GM12801 (cell line): ENCODE results near the gene SIT1.

Experiments
- CTCF ChIP-seq: IDR thresholded peaks from one replicate; pipeline ENCODE4 v1.5.1; 2011; ENCODE audit warnings: control low read depth; ENCODE audit not compliant: insufficient read length; ENCODE audit errors: extremely low read depth

SIT1 gene, protein sequence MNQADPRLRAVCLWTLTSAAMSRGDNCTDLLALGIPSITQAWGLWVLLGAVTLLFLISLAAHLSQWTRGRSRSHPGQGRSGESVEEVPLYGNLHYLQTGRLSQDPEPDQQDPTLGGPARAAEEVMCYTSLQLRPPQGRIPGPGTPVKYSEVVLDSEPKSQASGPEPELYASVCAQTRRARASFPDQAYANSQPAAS

GRCh38 chr9:35650341-35651158, at the start of gene SIT1:
TSS of gene SIT1 (minus strand) at chr9:35650931. CDS start at chr9:35650853, 78 bp downstream.
- no peak for TF ChIP-seq CTCF

- no peak for TF ChIP-seq CTCF
These were observed 49.3 kb upstream of the SIT1 start for GRCh38 chr9:35700031-35700430.

- no peak for TF ChIP-seq CTCF
These were observed 47.5 kb upstream of the SIT1 start for GRCh38 chr9:35698231-35698630.

GRCh38 chr9:35697486-35697885, 46.8 kb upstream of the SIT1 start:
- TF ChIP-seq CTCF, result no peak

DNA sequence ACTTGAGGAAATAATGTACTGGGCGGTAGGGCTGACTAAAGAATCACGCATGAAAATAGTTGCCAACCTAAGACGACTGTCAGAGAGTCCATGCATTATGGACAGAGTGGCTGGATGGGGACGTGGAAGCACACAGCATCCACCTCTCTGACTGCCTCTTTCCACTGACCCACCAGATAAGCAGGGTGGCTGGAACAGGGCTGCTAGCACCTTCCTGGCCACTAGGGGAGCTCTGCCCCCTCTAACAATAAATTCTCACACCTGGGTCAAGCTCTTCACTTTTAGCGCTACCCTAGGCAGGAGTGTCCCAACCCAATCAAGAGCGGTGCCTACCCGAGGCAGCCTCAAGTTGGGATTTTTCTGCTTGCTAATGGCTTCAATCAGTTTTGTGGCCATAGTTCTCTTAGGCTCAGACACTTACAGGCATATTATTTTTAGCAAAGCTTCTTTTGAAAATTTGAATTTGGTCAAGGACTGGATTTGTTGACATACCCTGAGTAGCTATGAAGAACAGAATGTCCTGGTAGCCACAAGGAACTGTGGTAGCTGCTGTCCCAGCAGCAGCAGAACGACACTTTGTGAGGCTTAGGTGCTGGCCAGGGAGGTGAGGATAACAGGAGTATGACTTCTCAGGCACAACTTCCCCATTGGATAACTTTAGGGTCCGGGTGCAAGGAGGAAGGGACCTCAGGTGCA, 45.9 kb upstream of the SIT1 start:
- peak; percentile 66 for TF ChIP-seq CTCF

DNA sequence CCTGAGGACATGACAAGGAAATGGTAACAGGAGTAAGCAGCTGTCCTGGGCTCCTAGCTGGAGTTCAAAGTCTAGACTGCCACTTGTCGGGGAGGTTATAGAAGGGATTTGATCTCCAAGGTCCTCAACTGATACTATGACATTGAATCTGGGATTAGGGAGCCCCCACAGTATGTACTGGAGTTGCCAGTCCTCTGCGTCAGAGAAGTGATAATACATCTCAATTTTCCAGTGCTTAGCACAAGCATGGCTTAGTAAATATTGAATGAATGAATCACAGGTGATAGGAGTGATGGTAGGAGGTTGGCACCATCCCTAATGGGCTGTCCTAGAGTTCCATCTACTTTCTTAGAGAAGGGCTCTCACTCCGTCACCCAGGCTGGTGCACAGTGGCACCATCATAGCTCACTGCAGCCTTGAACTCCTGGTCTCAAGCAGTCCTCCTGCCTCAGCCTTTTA, 45.2 kb upstream of the SIT1 start:
- TF ChIP-seq CTCF, result no peak

DNA sequence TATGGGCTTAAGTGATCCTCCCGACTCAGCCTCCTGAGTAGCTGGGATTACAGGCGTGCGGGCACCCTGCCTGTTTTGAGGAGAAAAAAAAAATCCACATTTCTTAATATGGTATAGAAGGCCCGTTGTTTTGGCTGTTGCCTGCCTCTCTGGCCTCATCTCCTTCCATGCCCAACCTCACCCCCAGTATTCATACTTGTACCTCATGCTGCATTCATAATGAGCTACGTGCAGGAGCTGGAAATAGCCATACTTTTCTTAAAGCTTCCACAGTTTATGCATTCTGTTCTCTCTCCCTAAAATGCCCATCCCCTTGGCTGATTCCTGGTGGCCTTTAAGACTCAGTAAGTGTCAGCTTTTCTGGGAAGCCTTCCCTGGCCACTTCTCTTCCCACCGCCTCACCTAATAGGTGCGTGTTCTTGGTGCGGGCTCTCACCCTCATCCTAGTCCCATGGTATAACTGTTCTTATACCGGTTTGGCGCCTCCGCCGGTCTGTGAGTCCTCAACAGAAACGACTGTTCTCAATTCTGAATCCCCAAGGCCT, 41.1 kb upstream of the SIT1 start:
- TF ChIP-seq CTCF, result no peak
